ENCODE data around the gene CELF2.

The CELF2 gene

DNA sequence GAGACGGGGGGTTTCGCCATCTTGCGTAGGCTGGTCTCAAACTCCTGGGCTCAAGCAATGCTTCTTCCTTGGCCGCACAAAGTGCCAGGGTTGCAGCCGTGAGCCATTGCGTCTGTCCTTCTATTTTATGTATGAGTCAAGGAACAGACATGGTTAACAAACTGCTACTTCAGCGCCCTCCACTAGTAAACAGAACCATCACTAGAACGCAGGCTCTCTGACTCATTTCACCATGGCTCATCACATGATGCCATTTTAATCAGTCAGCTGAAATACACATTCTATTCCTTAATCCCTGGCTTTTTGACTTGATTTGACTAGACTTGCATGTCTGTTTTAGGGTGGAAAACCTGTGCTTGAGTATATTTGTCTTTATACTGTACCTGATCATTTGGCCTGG, 41.3 kb downstream of the CELF2 start:
- no peak for DNase-seq (ENCODE audit: low read depth in 2 of 2)

DNA sequence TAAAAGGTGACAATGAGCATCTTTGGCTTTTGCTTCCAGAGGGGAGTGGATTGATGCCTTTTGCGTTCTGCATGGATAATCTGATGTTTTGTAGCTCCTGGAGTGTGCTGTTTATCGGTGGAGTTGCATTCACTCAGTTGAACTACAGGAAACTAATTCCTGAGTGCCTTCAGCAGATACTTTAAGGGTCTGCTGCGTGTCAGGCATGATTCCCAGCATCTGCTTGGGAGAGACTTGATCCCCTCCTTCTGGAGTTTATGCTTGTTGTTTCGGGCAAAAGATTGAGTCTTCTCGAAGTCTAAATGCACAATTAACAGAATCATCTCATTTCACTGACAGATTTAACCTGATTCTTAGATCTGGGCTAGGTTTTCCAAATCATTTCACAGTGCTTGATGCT, 46.2 kb downstream of the CELF2 start:
- no peak for DNase-seq (ENCODE audit: low read depth in 2 of 2)

DNA sequence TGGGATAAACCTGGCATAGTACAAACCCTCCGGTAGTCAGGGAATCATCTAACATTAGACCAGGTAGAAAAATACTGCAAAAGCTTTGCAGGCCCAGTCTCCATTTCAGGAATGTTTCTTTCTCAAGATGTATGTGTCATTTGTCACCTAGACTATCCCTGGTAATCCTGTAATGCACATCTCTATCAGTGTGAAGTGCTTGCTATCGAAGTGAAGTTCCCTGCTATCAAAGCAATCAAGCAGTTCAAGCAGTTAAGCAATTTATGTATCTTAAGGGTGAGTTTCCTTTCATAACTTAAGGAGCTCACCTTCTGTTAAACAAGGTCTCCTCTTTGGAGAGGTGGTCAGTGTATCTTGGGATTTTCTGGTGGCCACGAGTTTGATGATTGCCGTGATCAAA, 47.2 kb downstream of the CELF2 start:
- no peak for DNase-seq (ENCODE audit: low read depth in 2 of 2)

DNA sequence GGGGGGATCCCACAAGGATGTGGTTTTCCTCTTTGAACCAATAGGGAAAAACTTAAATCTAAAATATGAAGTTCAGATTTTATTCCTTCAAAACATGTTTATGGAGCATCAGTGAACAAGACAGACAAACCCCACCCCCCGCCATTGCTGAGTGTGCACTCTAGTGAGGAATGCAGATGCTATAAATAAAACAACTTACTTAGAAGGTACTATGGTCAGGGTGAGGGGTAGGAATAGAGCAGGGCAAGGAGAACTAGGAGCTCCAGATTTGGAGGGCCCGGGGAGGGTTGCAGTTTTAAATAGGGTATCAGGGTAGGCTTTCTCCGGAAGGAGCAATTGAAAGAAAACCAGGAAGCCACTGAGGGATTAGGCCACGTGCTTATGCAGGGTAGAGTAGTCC, 47.9 kb downstream of the CELF2 start:
- no peak for DNase-seq (ENCODE audit: low read depth in 2 of 2)

DNA sequence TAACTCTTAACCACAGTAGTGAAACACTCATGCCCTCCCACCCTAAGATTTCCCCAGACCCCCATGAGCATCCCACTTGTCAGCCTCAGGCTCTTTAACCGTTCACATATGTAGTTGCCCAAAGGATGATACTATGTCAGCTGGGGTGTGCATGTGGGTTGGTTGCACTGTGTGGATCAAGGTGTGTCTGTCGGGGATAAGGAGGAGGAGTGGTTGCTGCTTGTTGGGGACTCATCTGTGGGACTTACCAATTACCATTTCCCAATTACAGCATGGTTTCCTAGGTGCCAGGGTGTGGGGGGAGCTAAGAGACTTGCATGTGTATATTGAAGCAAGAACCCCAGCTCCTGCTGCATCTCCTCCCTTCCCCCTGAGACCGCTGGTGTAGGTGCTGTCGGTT, 48.8 kb downstream of the CELF2 start:
- no peak for DNase-seq (ENCODE audit: low read depth in 2 of 2)

DNA sequence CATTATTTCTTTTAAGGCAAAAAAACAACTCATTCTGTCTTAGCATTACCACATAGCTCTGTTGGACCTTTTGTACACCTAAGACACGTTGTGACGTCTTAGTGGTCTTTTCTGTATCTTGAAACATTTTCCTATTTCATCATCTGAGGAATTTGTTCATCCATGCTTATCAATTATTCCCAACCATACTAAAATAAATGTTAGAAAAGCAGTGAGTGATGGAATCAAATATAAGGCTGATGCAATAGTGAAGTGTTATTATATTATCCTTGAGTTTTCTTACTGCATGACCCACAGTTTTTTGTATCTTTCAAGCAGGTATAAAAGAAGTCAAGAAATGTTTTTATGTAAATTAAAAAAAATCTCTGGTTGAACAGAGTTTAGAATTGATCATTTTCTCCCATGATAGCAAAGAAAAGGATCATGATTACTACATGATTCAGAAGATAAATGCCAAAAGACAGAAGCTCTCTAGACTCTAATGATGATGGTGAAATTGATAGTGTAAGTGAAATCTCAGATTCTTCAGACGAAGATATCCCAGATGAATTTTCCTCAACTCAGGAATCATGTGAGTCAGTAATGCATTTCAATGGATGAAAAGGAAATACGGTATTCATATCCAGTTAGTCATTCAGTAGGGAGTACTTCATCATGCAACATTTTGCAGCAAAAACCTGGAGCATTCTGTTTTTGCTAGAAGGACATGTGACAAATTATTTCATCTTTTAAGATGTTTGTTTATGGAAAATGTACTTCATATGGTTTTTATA, 51.4 kb downstream of the CELF2 start:
- no peak for DNase-seq (ENCODE audit: low read depth in 2 of 2)

DNA sequence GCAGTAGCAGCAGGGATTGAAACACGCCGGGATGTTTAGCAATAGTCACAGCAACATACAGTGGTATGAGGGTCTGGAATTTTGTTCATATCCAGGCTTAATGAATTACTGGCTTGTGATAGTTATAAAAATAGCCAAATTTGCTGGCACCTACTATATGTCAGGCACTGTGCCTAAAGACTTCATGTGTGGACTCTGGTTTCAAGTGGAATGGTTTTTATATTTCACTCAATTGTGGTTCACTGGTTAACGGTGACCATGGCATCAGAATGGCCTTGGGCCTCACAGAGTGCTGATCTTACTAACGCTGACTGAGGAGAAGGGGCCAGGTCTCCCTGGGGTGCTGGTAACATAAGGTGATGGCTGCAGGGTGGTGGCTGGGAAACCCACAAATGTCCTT, 55.7 kb downstream of the CELF2 start:
- DNase-seq (ENCODE audit: low read depth in 2 of 2): no peak

DNA sequence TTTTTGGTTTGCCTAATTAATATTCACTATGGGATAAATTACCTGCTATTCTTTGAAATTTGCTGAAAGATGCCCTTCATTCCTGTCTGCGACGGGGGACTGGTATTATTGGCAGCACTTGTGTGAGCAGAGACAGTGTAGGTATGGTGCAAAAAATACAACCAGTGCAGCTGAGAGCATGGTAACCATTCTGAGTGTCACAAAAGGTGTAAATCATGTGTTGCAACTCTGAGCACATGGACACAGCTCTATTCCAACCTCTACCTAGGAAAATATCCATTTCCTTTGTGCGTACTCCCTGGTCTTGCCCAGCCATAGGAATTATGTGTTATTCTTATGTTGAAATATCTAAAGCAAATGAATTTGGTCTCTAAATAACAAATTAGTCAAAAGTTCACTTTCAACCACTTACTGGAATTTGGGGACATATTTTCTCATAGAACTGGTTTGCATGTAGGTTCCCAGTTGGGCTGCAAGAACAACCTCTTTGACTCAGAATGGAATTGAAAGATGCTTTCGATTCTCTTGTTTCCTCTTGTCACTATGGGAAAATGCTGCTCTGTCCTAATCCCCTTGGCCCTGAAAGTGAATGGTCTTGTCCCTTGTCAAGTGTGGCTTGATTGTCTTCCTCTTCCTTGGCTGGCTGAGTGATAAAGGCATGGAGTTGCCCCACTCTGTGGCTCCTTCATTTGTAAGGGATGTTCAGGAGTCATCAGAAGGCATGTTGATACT, 57.0 kb downstream of the CELF2 start:
- no peak for DNase-seq (ENCODE audit: low read depth in 2 of 2)

DNA sequence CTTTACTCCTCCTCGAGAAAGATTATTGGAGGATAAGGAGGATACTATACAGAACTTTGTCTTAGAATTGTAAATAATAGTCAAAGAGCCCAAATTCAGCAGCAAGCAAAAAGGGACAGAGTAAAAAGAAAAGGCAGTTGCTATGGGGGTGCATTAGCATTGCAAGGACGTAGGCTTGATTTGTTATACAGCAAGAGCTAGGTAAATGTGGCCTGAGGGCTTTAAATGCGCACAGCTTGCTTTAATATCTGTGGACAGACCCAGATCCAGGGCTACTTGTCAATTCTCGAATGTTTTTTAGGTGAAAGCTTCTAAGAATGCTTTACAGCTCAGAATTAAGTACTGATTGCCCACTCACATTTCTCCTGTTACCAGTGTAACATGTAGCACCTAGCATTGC, 58.5 kb downstream of the CELF2 start:
- no peak for DNase-seq (ENCODE audit: low read depth in 2 of 2)

DNA sequence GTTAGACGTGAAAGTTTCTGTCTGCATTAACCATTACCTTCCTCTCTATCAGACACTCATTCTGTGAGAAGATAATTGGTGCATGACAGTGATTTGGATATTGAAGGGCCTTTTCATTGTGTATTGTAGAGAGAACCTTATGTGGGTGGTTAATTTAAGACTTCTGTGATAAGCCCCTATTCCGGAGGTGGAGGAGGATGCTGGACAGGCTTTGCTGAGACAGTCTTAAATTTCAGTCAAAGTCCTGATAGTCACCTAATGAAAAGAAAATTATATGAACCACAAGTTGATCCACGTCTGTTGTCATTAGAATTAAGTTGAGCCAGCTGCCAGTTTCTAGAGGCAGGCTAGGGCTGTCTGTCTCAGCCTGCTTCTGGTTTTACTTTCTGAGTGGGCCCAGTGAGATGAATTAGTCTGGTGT, 62.9 kb downstream of the CELF2 start:
- DNase-seq (ENCODE audit: low read depth in 2 of 2): no peak

DNA sequence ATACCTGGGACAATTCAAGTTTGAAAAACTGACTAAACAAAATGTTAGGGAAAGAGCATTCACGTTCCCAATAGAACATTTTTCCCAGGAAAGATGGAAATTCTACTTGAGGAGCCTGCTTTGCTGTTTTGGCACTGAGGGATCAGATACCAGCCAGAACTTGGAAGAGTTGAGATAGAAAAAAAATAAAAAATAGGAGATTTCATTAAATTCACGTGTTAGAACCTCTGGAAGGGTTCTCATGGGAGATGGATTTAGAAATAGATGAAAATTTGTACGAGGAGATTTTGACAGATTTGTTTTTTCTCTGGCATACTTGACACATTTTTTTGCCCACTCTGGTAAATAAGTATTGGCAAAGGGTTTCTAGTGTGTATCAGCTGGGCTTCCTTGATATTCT, 63.7 kb downstream of the CELF2 start:
- DNase-seq (ENCODE audit: low read depth in 2 of 2): no peak

DNA sequence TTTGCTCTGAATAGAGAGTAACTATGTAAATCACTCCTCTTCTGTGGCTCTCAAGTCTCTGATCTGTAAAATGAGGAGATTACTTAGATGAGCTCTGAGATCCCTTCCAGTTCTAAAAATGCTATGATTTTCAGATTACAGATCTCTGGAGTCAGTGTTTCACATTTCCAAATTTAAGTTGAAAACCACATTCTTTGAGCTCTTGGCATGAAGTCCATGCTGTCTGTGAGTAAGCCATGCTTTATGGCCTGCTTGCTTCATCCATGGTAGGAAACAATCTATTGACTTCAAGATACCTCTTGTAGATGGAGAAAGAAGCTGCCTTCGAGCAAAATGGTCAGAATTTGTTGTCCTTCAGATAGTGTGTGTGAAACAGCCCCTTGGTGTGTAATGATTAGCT, 64.9 kb downstream of the CELF2 start:
- no peak for DNase-seq (ENCODE audit: low read depth in 2 of 2)

DNA sequence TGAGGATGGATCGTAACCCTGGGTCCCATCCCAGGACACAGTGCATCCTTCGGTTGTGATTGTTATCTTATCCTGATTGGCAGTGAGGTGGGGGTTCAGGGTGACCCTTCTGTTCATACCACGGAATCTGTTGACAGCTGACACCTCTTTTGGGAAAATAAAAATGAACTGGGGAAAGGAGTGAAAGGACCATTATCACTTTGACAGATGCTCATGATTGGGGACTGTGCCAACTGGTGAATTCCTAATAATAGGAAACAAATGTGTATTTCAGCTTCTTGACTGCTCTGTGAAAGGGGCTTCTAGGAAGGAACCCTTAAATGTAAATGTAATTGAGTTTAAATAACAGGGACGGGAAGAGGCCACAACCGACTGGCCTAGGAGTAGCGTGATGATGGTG, 65.4 kb downstream of the CELF2 start:
- DNase-seq (ENCODE audit: low read depth in 2 of 2): no peak

DNA sequence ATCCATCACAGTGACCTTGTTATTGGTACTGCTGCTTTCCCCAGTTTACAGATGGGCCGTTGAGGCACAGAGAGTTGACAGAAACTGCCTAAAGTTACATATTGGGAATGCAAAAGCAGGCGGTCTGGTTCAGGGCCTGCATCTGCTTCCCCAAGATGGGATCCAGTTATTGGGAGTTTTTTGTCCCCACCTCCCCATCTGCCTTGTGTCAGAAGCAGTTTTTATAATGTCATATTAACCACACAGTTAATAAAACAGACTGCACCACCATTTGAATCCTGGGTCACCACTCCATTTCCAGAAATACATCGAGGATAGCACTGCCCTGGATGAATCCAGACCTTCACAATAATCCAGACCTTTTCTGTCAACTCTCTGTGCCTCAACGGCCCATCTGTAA, 67.9 kb downstream of the CELF2 start:
- no peak for DNase-seq (ENCODE audit: low read depth in 2 of 2)

DNA sequence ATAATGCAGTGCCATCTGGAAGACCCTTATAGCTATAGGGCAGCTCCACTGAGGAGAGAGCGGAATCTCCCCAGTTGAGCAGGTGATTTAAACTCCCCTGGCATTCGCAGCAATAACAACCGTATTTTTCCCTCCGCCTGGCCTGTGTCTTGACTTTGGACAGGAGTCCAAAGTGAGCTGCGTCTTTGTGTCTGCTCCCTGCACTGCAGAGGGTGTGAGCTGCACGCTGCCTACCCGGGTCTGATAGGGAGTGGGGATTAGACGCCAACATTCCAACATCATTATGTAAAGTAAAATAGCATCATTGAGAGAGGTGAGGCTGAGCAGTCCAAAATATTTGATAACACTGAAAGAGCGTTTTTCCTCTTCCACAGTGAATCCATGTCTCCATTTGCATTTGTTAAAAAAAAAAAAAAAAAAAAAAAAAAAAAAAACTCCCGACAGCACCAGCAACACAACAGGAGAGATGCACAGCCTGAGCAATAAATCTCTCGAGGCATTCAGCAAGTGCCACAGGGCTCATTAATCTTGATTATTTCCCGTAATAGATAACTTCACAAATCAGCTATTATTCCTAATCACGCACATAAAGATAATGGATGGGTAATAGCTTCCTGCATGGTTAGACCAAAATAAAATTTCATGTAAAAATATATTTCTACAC, 68.6 kb downstream of the CELF2 start:
- DNase-seq (ENCODE audit: low read depth in 2 of 2): no peak

DNA sequence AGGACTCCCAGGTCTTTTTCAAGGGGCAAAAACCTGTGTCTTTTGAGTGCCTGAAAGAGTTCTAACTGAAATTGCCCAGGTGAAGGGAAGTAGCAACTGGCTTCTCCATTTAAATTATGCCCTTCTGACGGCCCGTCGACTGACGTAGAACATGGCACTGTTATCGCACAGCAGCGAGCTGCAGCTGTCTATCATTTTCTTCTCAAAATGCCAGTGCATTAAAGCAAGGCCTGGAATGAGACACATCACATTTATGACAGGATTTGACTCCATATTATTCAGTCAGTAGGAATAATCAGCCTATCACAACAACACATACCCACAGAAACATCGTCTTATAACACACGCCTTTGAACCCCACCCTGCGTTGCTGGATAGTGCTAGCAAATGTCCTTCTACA, 69.7 kb downstream of the CELF2 start:
- DNase-seq (ENCODE audit: low read depth in 2 of 2): no peak

DNA sequence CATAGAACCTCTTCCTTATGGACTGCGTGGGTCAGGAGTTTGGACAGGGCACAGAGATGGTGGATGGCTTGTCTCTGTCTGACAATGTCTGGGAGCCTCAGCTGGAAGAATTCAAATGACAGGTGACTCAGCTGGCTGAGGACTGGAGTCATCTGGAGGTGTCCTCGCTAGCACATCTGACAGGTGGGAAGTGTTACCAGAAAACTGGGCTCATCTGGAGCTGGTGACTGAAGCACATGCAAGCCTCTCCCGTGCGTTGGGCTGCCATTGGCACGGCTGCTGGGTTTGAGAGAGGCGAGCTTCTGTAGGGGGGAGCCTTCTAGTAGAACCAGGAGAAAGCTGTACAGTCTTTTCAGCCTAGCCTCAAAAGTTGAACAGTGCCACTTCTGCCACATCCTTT, 71.0 kb downstream of the CELF2 start:
- no peak for DNase-seq (ENCODE audit: low read depth in 2 of 2)

DNA sequence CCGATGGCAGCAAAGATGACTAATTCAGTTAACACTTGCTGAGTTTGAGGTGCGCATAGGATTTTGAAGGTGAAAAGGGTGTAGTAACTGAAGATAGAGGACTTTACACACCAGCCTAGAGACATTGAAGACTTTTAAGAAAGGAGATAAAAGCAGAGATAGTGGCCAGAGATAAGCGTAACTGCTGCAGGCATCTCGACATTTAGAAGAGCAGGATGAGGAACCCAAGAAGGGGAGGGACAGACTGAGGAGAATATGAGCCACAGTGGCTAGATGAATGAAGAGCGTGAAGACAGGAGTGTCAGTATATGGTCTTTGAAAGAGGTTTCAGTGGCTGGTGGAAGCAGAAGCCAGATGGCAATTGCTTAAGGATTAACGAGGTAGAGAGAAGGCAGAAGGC, 71.6 kb downstream of the CELF2 start:
- no peak for DNase-seq (ENCODE audit: low read depth in 2 of 2)

DNA sequence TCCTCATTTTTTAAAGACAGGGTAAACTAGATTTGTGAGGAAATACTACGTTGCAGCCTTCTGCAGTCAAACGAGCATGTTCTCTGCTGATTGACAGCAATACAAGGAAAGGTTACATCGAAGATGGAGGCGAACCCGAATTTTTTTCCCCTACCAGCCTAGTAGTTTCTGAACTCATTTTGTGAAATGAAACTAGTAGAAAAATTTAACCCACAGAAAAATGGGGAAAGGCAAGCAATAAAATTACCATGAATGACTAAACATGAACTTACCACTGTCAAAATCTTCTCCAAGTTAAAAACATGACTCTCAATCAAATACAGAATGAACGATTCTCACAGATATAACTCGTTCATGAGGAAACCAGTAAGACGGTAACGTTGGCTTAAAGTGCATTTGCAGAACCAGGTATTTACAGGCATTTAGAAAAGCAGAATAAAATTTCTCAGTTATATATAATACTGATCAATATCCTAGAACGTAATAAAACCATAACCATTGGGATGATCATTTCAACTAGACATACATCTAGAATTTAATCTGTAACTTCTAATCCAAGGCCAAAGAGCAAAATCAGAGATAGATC, 73.9 kb downstream of the CELF2 start:
- DNase-seq (ENCODE audit: low read depth in 2 of 2): no peak

DNA sequence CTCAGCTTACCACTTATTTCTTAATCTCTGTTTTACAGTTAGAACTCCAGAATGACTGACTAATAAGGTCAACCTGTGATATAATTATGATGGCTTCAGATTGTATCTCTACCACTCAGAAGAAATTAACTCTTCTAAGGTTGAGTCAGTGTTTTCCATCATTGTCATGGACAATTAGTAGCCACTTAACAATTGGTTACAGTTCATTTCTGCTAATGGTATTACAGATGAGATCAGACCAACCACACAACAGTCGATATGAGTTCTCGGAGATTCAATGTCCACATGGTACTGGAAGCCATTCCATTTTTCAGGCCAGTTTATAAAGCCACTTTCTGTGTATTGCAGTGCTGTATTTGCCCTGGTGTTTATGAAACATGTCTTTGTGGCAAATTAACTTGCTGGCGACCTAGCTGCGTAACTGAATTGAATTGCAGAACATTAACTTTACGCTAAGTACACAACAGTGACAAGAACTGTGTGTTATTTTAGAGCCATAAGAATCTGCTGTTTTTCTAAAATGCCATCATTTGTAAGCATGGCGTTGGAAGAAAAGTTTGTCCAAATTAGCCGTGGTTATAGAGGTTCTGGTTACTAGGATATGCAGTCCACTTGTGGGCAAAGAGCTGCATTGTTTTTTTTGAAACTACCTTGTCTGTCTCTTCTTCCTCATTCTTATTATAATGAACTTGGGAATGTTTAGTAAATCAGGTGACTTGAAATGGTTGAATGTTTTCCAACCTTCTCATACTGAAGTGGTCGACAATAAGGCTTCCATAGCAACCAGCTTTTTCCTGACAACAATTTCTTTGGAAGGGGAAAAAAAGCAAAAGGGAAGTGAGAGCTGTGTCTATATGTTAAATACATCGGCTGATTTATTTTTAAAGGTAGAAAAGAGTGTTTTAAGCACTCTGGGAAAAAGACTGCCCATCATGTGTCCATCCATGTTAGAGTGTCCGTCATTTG, 76.4 kb downstream of the CELF2 start:
- no peak for DNase-seq (ENCODE audit: low read depth in 2 of 2)

DNA sequence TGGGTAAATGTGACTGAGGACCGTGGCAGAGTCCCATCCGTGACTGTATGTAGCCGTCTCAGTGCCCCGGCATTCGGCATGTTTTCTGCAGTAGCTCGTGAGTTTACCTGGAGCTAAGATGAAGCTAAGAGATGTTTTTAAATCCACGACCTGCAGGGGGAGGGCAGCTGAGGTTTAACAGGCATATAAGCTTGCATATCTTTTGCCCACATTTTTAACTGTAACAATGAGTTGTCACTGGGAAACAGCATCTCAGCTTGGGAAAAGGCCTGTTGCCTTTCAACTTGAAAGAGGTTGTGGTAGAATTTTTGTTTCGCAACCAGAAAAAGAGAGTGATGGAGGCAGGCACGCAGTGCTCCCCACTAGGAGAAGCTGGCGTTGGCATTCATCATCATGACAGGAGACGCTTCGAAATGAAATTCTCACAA, 77.7 kb downstream of the CELF2 start:
- DNase-seq (ENCODE audit: low read depth in 2 of 2): no peak
